Chondrocyte (in vitro differentiated cells): Measurements from ENCODE around the gene RS1. TPM values are rescaled to one million over a fixed set of nuclear protein-coding genes. Genes with fewer than 3 reads are reported as not detected.

Source experiments
- DNase-seq: peaks from one replicate; pipeline ENCODE4 v3.0.0; 2021; ENCODE audit warnings: mixed read lengths, low spot score
- H3K27ac Mint-ChIP-seq: one replicate; pipeline ENCODE4 v1.8.0; 2021; ENCODE audit warnings: mild to moderate bottlenecking, moderate library complexity, mixed read lengths; ENCODE audit not compliant: unreplicated experiment
- H3K27me3 Mint-ChIP-seq: 2 replicates; pipeline ENCODE4 v1.8.0; 2021; ENCODE audit warnings: low read depth, mixed read lengths
- H3K36me3 Mint-ChIP-seq: 2 replicates; pipeline ENCODE4 v1.8.0; 2021; ENCODE audit warnings: low read depth, mixed read lengths
- H3K4me1 Mint-ChIP-seq: 2 replicates; pipeline ENCODE4 v1.8.0; 2021; ENCODE audit warnings: low read depth, mild to moderate bottlenecking, mixed read lengths
- H3K4me3 Mint-ChIP-seq: one replicate; pipeline ENCODE4 v1.8.0; 2021; ENCODE audit warnings: mild to moderate bottlenecking, moderate library complexity, mixed read lengths; ENCODE audit not compliant: unreplicated experiment
- H3K9me3 Mint-ChIP-seq: 2 replicates; pipeline ENCODE4 v1.8.0; 2021; ENCODE audit warnings: low read depth, mixed read lengths
- CTCF ChIP-seq: fragments of 200-600 bp; sonication (generic); IDR thresholded peaks from 2 replicates; pipeline ENCODE4 v1.5.0; 2021; ENCODE audit warnings: antibody characterized with exemption, mild to moderate bottlenecking, moderate library complexity
- total RNA-seq: library from RNA; stranded (reverse); gene quantifications from 3 replicates; pipeline ENCODE4 v1.2.1, GENCODE V29; 2021

Gene RS1
- total RNA-seq, 1 donor from 2014 or later: not detected

DNA sequence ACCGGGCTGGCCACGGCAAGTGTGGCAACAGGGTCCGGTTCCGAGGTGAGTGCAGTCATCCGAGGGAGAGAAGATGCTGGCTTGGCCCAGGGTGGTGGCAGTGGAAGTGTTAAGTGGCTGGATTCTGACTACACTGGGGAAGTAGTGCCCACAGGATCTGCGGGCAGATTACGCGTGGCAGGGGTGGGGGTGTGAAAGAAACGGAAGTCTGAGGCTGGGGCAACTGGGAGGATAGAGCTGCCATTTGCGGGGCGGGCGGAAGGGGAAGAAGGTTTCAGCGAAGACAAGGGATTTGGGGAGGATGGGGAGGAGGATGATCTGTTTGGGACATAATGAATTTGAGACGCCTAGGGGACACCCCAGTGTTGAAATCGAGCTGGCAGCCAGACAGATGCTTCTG is 5.3 kb downstream of the RS1 start:
- Mint-ChIP-seq H3K4me1 (peaks cover 6% of the 10 kb centered on the region), H3K4me3 (no peak overlapping the region), H3K9me3 (peaks cover 7% of the 10 kb centered on the region), H3K27ac (no peak overlapping the region), H3K36me3 (peaks cover 2% of the 10 kb centered on the region), H3K27me3 (no peaks in the 10 kb centered on the region)
- no peak for TF ChIP-seq CTCF
- DNase-seq: no peak

DNA sequence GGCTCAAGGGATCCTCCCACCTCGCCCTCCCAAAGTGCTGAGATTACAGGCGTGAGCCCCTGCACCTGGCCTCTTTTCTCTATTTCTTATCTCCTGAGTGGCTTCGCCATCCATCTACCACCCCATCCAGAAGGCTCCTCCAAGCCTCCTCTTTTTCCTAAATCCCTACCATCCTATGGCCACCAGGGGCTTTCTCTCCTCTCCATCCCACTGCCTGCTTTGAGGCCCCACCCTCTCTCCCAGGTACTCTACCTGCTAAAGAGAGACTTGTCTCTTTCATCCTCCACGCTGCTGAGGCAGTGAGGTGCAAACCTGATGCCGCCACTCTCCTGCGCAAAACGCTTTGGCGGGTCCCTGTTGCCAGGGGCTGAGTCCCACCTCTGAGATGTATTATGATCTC is 7.0 kb downstream of the RS1 start:
- no peak overlapping the region for H3K27ac Mint-ChIP-seq
- no peak overlapping the region for H3K4me3 Mint-ChIP-seq
- peaks cover 7% of the 10 kb centered on the region for H3K9me3 Mint-ChIP-seq
- H3K4me1 Mint-ChIP-seq: peaks cover 6% of the 10 kb centered on the region
- H3K36me3 Mint-ChIP-seq: peaks cover 2% of the 10 kb centered on the region
- H3K27me3 Mint-ChIP-seq: no peaks in the 10 kb centered on the region
- peak; percentile 7 for TF ChIP-seq CTCF
- DNase-seq: no peak

DNA sequence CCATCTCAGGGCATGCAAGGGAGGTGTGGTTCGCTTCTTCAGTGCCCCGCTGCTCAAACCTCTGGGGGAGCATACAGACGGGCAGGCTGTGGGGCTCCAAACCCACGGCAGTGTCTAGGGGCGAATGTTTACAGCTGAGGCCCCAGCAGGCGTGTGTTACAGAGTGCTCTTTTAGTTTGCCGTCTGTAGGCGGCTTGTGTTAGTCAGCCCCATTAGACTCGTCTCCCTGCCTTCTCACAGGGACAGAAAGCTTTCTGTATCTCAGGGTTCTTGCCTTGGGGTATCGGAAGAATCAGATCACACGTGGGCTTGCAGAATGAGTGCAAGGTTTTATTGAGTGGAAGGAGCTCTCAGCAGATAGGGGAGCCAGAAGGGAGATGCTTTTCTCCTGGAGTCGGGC is 10.6 kb downstream of the RS1 start:
- Mint-ChIP-seq H3K36me3 (peaks cover 2% of the 10 kb centered on the region), H3K27ac (no peak overlapping the region), H3K4me1 (no peaks in the 10 kb centered on the region), H3K4me3 (no peak overlapping the region), H3K27me3 (no peaks in the 10 kb centered on the region), H3K9me3 (no peaks in the 10 kb centered on the region)
- no peak for DNase-seq
- TF ChIP-seq CTCF: no peak

DNA sequence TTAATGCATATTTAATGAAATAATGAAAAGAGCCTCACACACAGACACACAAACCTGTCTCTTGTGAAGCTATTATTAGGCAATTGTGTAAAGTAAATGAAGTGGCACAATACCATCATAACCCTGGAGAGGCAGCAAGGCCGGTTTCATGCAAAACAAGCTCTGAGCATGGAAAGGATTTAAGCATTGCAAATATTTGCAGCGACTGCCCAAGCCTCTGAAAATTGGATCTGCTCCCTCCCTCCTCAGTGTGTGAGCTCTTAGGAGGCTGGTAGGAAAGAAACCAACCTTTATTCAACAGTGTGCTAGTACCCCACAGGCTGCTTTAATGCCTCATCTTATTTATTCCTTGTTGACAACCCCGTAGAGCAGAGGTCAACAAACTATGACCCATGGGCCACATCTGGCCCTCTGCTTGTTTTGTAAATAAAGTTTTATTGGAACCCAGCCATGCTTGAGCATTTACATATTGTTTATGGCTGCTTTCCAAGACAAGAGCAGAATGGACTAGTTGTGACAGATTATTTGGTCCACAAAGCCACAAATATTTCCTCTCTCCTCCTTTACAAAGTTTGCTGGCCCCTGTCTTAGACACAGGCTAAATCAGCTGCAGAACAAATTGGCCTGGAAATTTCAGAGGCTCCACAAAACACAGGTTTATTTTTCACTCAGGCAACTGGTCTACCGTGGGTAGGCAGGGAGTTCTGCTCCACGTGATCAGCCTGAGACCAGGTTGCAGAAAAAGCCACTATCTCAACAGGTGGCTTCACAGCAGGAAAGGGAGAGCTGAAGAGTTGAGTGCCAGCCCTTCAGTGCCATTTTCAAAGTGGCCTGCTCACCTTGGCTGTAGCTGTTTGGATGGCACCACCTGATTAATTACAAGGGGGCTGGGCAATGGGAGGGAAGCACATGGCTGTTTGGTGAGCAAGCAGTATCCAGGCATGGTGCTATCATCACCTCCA is 16.8 kb downstream of the RS1 start:
- Mint-ChIP-seq H3K27me3 (no peaks in the 10 kb centered on the region), H3K9me3 (peaks cover 2% of the 10 kb centered on the region), H3K4me1 (peaks cover 4% of the 10 kb centered on the region), H3K36me3 (no peaks in the 10 kb centered on the region), H3K4me3 (no peak overlapping the region), H3K27ac (no peak overlapping the region)
- DNase-seq: no peak
- TF ChIP-seq CTCF: no peak

GRCh38 chrX:18652636-18653035 is 19.3 kb downstream of the RS1 start:
- Mint-ChIP-seq H3K4me3 (no peak overlapping the region), H3K27ac (no peak overlapping the region), H3K9me3 (peaks cover 2% of the 10 kb centered on the region), H3K36me3 (no peaks in the 10 kb centered on the region), H3K27me3 (no peaks in the 10 kb centered on the region), H3K4me1 (peaks cover 13% of the 10 kb centered on the region)
- DNase-seq: no peak
- TF ChIP-seq CTCF: no peak
